Stimulated activated CD4-positive, alpha-beta T cell treated with anti-CD3 and anti-CD28 coated beads, Interleukin-12 subunit alpha, Interleukin-12 subunit beta, amount 100 ng/mL, for 24 hours (primary cell): ENCODE data around the gene TRAF2.
A peak's percentile ranks its signal among the peaks of the same experiment; 100 is the strongest.

Experiments
- DNase-seq, 2 experiments: peaks; one replicate each; pipeline ENCODE4 v3.0.0-alpha.2; 2020; ENCODE audit warnings: low read depth in 2 of 2

Gene TRAF2

DNA sequence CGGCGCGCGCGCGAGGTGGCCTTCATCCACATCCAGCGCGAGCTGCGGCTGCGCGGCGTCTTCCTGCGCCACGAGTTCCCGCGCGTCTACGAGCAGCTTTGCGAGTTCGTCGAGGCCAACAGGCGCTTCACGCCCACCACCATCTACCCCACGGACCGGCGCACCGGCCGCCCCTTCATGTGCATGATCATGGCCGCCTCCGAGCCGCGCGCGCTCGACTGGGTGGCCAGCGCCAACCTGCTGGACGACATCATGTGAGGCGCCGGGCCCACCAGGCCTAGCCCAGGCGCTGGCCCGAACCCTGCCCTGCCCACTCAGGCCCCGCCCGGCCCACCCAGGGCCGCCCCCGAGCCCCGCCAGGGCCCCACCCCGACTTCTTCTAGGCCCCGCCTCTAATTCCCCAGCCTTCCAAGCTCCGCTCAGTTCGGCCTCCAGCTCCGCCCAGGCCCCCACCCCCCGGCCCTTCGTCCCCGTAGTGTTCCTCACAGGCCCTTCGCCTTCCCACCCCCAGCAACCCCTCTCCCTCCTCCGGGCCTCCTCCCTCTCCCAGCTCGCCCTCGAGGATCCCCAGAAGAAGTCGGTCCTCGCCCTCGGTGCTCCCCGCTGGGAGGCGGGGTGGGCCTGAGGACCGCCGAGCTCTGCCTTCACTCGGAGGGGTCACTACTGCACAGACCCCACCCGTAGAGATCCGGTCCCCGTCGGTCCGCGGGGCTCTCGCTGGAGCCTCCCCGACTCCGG, 39.1 kb upstream of the TRAF2 start:
- DNase-seq = no peak

DNA sequence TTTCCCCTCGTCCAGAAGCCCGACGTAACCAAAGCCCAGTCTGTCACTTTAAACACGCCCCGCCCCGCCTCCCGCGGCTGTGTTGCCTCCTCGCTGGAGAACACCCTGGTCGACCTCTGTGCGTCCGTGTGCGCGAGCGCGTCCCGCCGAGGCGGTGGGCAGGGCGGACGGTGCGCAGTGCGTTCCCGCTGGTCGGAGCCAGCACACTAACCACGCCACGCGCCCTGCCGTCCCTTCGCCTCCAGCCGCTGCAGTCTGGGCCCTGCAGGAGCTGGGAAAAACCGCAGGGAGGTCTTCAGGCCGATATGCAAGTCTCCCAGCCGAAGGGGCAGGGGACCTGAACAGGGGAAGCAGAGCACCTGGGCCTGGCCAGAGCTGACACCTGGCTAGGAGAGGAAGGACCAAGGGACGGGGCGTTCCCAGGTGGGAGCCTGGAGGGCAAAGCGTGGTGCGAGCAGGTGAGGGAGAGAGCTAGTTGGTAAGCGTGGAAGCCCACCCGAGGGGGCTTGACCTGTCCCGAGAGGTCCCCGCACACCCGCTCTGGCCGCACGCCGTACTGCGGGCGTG, 38.4 kb upstream of the TRAF2 start:
- peak; percentile 46 to 87 for DNase-seq

DNA sequence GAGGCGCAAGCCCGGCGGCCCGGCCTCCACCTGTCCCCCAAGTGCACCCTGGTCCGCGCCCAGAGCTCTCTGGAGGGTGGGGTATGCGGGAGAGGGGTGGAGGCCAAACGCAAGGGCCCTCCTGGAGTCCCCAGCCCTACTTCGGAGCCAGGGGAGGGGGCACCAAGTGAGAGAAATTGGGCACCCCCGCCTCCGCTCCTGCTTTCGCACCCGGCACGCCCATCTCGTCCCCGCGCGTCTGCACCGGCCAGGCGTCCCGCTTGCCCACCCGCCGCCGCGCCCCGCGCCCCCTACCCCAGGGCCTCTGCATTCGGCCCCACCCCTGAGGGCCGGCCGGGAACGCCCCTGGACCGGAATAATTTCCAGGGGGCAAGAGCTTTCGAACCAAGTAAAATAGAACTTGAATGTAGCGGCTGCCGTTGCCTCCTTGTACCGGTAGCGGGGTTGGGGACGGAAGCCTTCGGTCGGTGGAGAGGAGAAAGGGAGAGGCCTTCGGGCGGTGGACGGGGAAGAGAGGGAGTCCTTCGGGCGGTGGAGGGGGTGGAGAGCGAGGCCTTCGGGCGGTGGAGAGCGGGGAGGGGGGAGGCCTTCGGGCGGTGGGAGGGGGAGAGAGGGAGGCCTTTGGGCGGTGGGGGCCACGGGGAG, 37.8 kb upstream of the TRAF2 start:
- DNase-seq = no peak

DNA sequence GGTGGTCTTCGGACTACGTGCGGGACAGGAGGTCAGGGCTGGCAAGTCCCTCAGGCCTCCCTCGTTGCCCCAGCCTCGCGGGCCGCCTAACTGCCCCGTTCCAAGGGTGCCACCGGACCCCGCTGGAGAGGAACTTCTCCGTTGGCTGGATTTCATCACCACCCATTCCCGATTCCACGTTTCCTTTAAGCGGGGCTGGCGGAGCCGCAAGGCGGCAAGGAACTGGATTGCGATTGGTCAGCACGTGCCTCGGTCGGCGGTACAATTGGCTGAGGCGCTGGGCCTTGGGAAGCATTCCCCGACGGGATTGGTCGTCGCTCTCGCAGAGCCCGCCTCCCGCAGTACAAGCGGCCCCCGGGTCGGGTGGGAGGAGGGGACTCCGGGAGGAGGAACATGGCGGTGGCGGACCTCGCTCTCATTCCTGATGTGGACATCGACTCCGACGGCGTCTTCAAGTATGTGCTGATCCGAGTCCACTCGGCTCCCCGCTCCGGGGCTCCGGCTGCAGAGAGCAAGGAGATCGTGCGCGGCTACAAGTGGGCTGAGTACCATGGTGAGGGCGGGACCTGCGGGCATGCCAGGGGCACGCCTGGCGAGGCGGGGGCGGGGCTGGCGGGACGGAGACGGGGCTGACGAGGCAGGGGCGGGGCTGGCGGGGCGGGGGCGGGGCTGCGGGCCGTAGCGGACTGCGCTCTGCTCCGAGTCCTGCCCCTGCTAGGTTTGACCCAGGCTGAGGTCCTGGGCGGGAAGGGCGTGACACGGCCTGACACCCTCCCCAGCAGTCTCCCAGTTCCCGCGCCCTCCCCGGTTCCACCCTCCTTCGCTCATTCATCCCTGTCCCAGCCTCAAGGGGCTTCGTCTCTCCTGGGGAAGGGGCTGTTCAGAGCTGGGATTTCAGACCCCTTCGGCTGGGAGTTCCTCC, 37.0 kb upstream of the TRAF2 start, which contains the start of gene PHPT1:
PHPT1 (plus strand) TSS at position 372 of the 922 bp plus-strand sequence; CDS start at position 394, 22 bp downstream.
- peak; percentile 93 to 95 for DNase-seq

DNA sequence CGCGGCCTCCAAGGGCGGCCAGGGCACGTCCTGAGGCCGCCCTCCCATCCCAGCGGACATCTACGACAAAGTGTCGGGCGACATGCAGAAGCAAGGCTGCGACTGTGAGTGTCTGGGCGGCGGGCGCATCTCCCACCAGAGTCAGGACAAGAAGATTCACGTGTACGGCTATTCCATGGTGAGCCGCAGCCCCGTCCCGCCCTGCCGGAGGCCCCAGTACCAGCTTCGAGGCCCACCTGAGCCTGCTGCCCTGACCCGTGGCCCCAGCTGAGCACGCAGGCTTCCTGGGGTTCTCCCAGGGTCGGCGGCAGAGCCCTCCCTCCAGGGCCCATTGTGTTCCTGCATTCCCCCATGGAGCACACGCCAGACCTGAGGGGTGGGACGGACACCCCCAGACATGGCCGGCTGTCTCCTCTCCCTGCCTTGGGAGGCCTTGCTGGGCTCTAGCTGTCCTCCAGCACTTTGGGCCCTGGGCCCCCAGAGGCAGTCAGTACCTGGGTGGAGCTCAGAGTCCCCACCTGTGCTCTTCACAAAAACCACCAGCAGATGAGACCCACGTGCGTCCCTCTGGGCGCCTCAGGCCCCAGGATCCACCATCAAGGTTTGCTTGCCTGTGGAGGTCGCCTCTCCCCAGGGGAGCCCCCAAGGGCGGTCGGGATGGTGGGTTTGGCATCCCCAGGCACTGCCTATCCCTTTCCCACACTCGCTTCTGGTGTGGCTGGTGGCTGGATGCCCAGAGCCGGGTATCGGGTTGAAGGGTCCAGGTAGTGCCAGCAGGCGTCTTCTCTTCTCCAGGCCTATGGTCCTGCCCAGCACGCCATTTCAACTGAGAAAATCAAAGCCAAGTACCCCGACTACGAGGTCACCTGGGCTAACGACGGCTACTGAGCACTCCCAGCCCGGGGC, 36.1 kb upstream of the TRAF2 start:
- DNase-seq = no peak

DNA sequence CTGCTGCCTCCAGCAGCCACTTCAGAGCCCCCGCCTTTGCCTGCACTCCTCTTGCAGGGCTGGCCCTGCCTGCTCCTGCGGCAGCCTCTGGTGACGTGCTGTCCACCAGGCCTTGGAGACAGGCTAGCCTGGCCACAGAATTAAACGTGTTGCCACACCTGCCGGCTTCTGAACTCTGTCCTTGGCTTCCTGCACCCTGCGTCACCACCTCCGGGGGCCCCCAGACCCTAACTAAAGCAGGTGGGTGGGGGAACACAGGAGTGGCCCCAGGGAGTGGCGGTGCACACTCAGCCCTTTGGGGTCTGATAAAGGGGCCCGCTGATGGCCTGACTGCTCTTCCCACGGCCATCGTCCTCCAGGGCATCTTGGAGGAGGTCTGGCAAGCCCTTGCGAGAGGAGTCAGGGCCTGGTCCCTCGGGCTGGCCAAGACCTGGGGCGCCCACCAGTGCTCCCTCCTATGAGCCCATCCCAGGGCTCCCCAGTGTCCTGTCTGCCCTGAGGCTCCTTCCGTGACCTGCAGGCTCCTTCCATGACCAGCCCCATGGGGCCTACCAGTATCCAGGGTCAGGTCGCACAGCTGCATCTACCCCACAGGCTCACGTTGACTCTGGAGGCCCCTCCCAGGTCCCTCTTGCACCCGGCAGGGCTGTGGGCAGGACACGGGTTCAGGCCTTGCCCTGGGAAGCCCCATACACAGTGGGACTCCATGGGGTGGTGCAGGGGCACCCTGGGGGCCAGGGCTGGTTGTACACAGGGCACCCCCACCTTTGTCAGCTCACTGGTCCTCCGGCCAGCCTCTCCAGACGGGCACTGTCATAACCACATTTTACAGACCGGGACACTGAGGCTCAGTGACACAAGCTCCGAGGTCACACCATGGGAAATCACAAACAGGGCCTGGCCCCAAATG, 35.2 kb upstream of the TRAF2 start:
- DNase-seq = no peak

DNA sequence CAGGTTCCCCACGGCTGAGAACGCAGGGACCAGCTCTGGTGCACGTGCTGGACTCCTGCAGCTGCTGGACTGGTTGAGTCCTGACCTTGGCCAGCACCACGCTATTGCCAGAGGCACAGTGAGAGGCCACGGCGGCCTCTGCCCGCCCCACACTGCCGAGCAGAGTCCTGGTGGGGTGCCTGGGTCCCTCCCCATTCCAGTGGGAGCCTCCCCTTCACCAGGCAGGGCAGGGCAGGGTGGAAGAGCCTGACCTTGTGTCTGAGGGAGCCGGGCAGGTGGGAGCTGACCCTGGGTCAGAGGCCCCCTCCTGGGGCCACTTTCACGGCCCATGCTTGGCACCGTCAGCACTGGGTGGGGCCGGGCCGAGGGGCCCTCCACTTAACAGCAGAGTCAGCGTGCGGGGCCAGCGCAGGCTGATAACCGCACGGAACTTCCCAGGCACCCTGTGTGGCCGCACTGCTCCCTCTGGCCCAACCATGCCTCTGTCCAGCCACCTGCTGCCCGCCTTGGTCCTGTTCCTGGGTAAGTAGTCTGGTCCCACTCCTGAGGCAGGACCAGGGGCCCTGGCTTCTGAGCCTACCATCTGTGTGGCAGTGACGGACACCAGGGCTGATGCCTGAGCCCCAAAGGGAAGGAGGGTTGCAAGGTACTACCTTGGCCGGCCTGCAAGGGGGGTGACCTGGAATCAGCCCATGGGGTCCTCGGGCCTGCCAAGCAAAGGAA, 34.2 kb upstream of the TRAF2 start, which contains the start of gene MAMDC4:
MAMDC4 (plus strand) TSS at position 406 of the 723 bp plus-strand sequence; CDS start at position 477, 71 bp downstream.
- DNase-seq = no peak

DNA sequence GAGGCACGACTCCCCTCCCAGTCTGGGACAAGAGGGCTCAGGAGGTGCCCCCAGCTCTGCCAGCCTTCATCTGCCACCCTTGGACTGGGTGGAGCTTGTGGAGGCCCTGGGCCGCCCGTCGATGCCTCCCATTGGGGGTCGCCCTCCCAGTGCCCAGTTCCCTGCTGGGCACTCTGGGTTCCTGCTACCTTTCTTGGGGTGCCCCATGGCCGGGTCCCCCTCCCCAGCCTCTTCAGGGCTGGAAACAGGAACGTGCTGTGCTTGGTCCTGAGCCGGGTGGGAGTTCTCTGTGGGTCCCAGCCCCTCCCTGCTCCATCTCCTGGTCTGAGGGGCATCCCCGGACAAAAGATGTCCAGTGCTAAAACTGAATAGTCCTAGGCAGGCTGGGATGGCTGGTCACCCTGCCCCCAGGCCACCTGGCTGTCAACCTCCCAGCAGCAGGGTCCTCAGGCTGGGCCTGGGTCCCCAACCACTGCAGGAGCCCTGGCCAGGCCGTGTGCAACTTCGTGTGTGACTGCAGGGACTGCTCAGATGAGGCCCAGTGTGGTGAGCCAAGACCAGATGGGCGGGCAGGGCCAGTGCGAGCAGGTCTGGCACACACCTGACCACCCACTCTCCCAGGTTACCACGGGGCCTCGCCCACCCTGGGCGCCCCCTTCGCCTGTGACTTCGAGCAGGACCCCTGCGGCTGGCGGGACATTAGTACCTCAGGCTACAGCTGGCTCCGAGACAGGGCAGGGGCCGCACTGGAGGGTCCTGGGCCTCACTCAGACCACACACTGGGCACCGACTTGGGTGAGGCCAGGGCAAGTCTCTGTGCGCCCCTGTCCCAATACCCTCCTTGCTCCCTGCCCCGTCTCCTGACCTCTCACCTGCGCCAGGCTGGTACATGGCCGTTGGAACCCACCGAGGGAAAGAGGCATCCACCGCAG, 33.4 kb upstream of the TRAF2 start:
- no peak for DNase-seq

DNA sequence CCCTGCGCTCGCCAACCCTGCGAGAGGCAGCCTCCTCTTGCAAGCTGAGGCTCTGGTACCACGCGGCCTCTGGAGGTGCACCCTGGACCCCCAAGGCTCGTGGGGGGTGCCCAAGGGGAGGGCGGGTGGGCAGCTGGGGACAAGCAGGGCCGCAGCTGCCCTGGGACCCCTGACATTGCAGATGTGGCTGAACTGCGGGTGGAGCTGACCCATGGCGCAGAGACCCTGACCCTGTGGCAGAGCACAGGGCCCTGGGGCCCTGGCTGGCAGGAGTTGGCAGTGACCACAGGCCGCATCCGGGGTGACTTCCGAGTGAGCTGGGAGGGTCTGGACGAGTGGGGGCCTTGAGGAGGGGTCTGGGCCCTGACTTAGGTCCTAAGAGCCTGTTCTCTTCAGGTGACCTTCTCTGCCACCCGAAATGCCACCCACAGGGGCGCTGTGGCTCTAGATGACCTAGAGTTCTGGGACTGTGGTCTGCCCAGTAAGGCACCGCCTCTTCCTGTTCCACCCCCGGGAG, 32.7 kb upstream of the TRAF2 start:
- no peak for DNase-seq

DNA sequence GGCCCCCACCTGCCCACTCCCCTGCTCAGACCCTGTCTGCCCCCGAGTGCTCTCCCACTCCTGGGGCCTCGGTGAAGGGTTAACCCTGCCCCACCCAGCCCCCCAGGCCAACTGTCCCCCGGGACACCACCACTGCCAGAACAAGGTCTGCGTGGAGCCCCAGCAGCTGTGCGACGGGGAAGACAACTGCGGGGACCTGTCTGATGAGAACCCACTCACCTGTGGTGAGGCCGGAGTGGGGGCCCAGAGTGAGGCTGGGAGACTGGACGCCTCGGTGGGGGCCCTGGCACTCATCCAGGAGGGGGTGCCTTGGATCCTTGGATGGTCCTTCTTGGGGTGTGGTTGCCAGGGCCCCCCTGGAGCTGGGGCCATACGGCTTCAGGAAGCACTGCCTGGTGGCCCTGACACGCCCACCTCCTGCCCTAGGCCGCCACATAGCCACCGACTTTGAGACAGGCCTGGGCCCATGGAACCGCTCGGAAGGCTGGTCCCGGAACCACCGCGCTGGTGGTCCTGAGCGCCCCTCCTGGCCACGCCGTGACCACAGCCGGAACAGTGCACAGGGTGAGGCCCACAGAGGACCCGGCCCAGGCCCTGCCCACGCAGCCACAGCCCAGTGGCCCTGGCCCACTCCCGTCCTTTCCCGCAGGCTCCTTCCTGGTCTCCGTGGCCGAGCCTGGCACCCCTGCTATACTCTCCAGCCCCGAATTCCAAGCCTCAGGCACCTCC, 32.0 kb upstream of the TRAF2 start:
- no peak for DNase-seq

DNA sequence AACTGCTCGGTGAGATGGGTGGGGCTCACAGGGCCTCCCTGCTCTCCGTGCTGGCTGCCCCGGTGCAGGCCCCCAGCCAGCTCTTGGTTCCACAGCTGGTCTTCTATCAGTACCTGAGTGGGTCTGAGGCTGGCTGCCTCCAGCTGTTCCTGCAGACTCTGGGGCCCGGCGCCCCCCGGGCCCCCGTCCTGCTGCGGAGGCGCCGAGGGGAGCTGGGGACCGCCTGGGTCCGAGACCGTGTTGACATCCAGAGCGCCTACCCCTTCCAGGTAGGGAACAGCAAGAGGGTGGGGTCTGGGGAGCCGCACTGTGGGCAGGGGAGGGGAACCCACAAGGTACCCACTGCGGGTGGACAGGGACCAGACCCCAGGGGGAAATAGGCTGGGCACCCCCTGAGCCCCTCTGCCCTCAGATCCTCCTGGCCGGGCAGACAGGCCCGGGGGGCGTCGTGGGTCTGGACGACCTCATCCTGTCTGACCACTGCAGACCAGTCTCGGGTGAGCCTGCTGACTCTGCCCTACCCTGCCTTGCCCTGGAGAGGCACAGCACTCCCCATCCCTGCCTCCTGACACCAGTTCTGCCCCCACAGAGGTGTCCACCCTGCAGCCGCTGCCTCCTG, 31.4 kb upstream of the TRAF2 start:
- DNase-seq = no peak

DNA sequence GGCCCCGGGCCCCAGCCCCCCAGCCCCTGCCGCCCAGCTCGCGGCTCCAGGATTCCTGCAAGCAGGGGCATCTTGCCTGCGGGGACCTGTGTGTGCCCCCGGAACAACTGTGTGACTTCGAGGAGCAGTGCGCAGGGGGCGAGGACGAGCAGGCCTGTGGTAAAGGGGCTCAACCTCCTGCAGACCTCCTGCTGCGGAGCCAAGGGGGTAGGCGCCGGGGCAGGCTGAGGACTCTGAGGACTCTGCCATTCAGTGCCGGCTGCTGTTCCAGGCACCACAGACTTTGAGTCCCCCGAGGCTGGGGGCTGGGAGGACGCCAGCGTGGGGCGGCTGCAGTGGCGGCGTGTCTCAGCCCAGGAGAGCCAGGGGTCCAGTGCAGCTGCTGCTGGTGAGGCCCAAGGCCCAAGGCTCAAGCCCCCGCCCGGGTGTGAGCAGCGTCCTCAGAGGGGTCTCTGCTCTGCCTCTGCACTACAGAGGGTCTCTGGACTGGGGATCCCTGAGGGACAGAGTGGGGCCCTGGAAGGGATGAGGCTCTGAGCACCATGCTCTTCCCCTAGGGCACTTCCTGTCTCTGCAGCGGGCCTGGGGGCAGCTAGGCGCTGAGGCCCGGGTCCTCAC, 30.7 kb upstream of the TRAF2 start:
- DNase-seq = no peak

DNA sequence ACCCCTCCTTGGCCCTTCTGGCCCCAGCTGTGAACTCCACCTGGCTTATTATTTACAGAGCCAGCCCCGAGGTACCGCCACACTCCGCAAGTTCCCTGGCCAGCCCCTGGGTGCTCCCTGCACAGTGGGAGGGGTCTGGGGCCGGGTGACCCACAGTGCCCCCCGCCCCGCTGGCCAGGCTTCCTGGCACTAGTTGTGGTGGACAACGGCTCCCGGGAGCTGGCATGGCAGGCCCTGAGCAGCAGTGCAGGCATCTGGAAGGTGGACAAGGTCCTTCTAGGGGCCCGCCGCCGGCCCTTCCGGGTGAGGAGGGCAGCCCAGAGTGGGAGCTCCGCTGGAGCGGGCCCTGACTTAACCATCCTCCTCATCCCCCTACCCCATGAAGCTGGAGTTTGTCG, 30.2 kb upstream of the TRAF2 start:
- no peak for DNase-seq

DNA sequence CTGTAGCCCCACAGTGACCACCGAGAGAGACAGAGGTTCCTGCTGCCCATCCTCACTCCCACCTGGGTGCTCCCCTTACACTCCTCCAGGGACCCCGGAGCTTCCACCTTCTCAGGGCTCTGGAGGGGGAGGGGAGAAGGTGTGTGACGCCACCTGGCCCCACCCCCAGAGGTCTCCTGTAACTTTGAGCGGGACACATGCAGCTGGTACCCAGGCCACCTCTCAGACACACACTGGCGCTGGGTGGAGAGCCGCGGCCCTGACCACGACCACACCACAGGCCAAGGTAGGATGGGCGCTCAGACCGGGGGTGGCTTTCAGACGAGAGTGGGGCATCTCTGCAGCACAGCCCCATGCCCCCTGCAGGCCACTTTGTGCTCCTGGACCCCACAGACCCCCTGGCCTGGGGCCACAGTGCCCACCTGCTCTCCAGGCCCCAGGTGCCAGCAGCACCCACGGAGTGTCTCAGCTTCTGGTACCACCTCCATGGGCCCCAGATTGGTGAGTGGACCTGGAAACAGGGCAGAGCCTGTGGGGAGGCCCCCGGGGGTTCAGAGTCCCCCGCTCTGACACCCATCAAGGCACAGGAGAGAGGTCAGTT, 29.7 kb upstream of the TRAF2 start:
- DNase-seq = no peak

DNA sequence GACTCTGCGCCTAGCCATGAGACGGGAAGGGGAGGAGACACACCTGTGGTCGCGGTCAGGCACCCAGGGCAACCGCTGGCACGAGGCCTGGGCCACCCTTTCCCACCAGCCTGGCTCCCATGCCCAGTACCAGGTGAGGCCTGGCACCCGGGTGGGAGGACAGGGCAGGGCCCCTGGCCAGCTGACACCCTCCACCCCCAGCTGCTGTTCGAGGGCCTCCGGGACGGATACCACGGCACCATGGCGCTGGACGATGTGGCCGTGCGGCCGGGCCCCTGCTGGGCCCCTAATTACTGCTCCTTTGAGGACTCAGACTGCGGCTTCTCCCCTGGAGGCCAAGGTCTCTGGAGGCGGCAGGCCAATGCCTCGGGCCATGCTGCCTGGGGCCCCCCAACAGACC, 29.1 kb upstream of the TRAF2 start:
- no peak for DNase-seq
